BE2C (cell line): ENCODE results near the gene ZNF662.

Experiments
- DNase-seq: peaks from one replicate; pipeline ENCODE4 v3.0.0-alpha.2; 2020
- H3K27me3 ChIP-seq: fragments of 250-450 bp; sonication (Bioruptor Pico); 2 replicates; pipeline ENCODE4 v1.5.1; 2020; ENCODE audit warnings: mild to moderate bottlenecking
- H3K36me3 ChIP-seq: fragments of 250-450 bp; sonication (Bioruptor Pico); 2 replicates; pipeline ENCODE4 v1.5.1; 2020; ENCODE audit warnings: mild to moderate bottlenecking
- H3K4me1 ChIP-seq: fragments of 250-450 bp; sonication (Bioruptor Pico); 2 replicates; pipeline ENCODE4 v1.5.1; 2020
- H3K4me3 ChIP-seq: 2 replicates; pipeline ENCODE4 v1.5.1; 2011; ENCODE audit warnings: low read depth, low read length
- H3K9me3 ChIP-seq: fragments of 250-450 bp; sonication (Bioruptor Pico); 2 replicates; pipeline ENCODE4 v1.5.1; 2020
- TF ChIP-seq, protein P1 (sequence below): IDR thresholded peaks from 2 replicates; pipeline ENCODE4 v1.5.1; 2012; ENCODE audit warnings: mild to moderate bottlenecking, low read depth, low read length

The ZNF662 gene

DNA sequence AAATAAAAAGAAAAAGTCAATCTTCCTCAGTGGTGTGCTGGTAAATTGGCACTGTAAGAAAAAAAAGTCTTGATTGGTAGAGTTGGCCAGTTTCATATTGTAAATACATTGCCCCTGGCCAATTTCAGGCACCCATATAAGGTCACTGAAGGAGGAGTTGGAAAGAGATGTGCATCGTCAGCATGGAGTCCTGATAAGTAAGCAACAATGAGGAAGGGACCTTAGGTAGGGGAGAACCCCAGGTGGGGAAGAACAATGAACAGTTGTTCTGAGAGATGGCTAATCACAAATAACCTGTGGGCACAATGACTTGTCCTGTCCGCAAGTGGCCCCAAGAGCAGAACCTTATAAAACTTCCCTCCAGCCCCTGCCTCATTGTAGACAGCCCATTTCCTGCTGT, 21.6 kb upstream of the ZNF662 start:
- H3K36me3 ChIP-seq, result no peaks in the 10 kb centered on the region
- TF ChIP-seq, protein P1, sequence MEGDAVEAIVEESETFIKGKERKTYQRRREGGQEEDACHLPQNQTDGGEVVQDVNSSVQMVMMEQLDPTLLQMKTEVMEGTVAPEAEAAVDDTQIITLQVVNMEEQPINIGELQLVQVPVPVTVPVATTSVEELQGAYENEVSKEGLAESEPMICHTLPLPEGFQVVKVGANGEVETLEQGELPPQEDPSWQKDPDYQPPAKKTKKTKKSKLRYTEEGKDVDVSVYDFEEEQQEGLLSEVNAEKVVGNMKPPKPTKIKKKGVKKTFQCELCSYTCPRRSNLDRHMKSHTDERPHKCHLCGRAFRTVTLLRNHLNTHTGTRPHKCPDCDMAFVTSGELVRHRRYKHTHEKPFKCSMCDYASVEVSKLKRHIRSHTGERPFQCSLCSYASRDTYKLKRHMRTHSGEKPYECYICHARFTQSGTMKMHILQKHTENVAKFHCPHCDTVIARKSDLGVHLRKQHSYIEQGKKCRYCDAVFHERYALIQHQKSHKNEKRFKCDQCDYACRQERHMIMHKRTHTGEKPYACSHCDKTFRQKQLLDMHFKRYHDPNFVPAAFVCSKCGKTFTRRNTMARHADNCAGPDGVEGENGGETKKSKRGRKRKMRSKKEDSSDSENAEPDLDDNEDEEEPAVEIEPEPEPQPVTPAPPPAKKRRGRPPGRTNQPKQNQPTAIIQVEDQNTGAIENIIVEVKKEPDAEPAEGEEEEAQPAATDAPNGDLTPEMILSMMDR, result no peak
- H3K4me1 ChIP-seq, result no peaks in the 10 kb centered on the region
- no peaks in the 10 kb centered on the region for H3K9me3 ChIP-seq
- no peak for DNase-seq
- no peaks in the 10 kb centered on the region for H3K27me3 ChIP-seq
- no peak overlapping the region for H3K4me3 ChIP-seq

DNA sequence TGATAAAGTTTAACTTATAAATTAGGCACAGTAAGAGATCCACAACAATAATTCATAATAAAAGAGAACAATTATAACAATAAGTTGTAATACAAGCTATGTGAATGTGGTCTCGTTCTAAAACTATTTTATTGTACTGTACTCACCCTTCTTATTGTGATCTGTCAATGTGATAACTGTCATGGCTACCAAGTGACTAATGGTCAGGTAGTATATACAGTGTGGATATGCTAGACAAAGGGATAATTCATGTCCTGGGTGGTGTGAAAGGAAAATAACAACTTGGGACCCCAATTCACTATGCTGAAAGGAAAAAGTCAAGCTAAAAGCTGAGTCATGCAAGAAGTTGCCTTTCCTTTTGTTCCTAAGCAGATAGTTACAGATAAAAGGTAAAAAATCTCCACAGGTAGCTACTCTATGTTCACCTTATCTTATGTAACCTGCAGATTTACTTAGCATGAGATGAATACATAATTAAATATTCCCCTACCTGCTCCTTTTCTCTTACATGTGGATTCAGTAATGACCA, 19.6 kb upstream of the ZNF662 start:
- H3K36me3 ChIP-seq, result no peaks in the 10 kb centered on the region
- no peak for DNase-seq
- no peaks in the 10 kb centered on the region for H3K9me3 ChIP-seq
- no peaks in the 10 kb centered on the region for H3K27me3 ChIP-seq
- TF ChIP-seq, protein P1, result no peak
- no peak overlapping the region for H3K4me3 ChIP-seq
- H3K4me1 ChIP-seq, result no peaks in the 10 kb centered on the region

DNA sequence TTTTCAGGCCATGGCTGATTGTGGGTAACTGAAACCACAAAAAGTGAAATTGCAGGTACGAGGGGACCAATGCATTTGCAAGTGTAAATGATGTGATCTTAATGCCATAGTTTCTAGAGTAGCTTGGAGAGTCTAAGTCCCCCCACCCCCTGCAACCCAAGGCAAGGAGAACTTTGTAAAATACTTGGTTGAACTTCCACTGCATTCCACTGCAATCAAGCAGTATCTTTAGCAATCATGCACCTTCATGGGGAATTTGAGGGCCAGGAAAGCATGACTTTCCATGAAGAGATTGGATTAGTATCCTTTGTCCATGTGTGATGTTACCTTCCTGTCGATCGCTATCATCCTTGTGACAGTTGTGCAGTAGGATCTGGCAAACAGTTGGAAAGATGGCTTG, 18.9 kb upstream of the ZNF662 start:
- no peaks in the 10 kb centered on the region for H3K36me3 ChIP-seq
- TF ChIP-seq, protein P1, result no peak
- H3K9me3 ChIP-seq, result no peaks in the 10 kb centered on the region
- H3K4me3 ChIP-seq, result no peak overlapping the region
- H3K4me1 ChIP-seq, result no peaks in the 10 kb centered on the region
- DNase-seq, result no peak
- no peaks in the 10 kb centered on the region for H3K27me3 ChIP-seq

DNA sequence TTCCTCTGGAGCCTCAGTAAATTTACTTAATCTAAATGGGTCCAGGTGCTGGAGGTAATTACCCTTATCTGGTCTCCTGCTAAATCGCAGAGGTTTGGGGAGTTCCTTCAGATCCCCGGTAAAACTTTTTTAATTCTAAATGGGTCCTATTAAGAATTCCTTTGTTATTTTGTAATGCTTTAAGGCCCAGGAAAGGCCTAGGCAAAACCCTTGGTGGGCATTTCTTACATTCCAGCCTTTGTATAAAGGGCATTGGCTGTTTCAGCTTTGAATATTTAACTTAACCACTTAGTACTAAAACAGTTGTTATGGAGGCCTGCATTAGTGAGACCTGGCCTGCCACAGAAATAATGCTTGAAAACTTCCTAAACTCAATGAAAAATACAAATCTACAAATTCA, 14.9 kb upstream of the ZNF662 start:
- no peaks in the 10 kb centered on the region for H3K27me3 ChIP-seq
- H3K36me3 ChIP-seq, result no peaks in the 10 kb centered on the region
- no peak for DNase-seq
- no peaks in the 10 kb centered on the region for H3K4me1 ChIP-seq
- H3K4me3 ChIP-seq, result no peak overlapping the region
- TF ChIP-seq, protein P1, result no peak
- no peaks in the 10 kb centered on the region for H3K9me3 ChIP-seq

DNA sequence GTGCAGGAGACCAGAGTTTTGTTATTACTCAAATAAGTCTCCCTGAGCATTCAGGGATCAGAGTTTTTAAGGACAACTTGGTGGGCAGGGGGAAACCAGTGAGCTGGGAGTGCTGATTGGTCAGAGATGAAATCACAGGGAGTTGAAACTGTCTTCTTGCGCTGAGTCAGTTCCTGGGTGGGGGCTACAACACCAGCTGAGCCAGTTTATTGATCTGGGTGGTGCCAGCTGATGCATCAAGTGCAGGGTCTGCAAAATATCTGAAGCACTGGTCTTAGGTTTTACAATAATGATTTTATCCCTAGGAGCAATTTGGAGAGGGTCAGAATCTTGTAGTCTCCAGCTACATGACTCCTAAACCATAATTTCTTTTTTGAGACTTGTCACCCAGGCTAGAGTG, 13.8 kb upstream of the ZNF662 start:
- DNase-seq, result no peak
- TF ChIP-seq, protein P1, result no peak
- H3K9me3 ChIP-seq, result no peaks in the 10 kb centered on the region
- no peaks in the 10 kb centered on the region for H3K36me3 ChIP-seq
- H3K4me1 ChIP-seq, result no peaks in the 10 kb centered on the region
- H3K27me3 ChIP-seq, result no peaks in the 10 kb centered on the region
- no peak overlapping the region for H3K4me3 ChIP-seq

DNA sequence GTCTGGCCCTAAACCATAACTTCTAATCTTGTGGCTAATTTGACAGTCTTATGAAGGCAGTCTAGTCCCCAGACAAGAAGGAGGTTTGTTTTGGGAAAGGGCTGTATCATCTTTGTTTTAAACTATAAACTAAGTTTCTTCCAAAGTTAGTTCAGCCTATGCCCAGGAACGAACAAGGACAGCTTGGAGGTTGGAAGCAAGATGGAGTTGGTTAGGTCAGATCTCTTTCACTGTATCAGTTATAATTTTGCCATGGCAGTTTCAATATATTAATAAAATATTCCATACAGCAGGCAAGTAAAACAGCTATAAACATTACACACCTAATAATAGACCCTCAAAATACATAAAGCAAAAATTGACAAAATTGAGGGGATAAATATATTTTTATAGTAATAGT, 13.1 kb upstream of the ZNF662 start:
- H3K4me3 ChIP-seq, result no peak overlapping the region
- no peaks in the 10 kb centered on the region for H3K9me3 ChIP-seq
- no peak for DNase-seq
- H3K36me3 ChIP-seq, result no peaks in the 10 kb centered on the region
- H3K4me1 ChIP-seq, result no peaks in the 10 kb centered on the region
- TF ChIP-seq, protein P1, result no peak
- H3K27me3 ChIP-seq, result no peaks in the 10 kb centered on the region
